ENCODE data around the gene RASSF4.

- no peak for TF ChIP-seq REST (IDR thresholded peaks at IDR 0.05)
- no peak for TF ChIP-seq CTCF (IDR thresholded peaks at IDR 0.05; ENCODE audit: low read depth, low read length, missing input control)
- TF ChIP-seq RAD21 (IDR thresholded peaks at IDR 0.05), result no peak
- no peak for TF ChIP-seq TAF1 (conservative IDR thresholded peaks at IDR 0.05)
- TF ChIP-seq FOXA1 (IDR thresholded peaks at IDR 0.05), result no peak
Observed at GRCh38 chr10:44990965-44991364, 31.4 kb downstream of the RASSF4 start.
